Renal cortical epithelial cell (primary cell): ENCODE measurements around the gene HES7. TPM values are rescaled to one million over a fixed set of nuclear protein-coding genes. Genes with fewer than 3 reads are reported as not detected.

Experiments
- DNase-seq: peaks from one replicate; pipeline ENCODE4 v3.0.0-alpha.2; 2011; ENCODE audit warnings: low read depth
- total RNA-seq: library from RNA; depleted of rRNA; stranded (reverse); fragments of >200 nt; gene quantifications from 2 replicates; pipeline ENCODE4 v1.2.3, GENCODE V29; 2014

HES7 gene
- total RNA-seq, 1 donor from 2014 or later = not detected

DNA sequence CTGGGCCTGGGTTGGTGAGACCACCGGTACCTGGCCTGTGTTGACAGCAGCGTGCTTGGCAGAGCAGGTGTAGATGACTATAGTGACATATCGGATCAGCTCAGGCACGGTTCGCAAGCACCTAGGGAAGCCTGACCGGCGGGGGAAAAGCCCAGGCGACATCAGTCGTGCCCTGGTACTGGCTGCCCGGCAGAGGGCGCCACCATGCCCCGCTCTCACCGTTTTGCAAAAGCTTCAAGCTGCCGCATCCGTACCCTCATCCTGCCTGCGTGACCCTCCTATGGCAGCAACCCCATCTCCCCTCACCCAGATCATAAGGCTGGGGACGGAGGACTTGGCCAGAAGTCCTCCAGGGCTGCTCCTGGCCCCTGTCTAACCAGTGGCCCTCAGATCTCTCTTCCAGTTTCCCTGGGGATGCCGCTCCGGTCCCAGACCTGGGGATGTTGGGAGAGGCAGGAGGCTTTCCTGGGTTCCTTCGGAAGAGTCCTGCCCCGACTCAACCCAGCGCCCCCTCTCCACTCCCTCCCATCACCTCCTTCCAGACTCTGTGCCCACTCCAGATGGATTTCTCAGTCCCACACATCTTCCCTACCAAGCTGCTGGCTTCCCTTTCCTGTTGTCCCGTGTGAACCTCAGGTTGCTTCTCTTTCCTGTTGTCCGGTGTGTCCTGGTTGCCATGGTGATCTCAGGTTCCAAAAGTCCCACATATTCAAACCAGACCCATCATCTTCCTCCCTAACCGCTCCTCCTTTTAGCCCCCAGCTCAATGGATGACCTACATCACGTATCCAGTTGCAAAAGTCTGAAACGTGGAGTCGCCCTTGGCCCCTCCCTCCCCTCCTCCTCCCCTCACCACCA is 50.0 kb downstream of the HES7 start:
- DNase-seq = peak; percentile 48

DNA sequence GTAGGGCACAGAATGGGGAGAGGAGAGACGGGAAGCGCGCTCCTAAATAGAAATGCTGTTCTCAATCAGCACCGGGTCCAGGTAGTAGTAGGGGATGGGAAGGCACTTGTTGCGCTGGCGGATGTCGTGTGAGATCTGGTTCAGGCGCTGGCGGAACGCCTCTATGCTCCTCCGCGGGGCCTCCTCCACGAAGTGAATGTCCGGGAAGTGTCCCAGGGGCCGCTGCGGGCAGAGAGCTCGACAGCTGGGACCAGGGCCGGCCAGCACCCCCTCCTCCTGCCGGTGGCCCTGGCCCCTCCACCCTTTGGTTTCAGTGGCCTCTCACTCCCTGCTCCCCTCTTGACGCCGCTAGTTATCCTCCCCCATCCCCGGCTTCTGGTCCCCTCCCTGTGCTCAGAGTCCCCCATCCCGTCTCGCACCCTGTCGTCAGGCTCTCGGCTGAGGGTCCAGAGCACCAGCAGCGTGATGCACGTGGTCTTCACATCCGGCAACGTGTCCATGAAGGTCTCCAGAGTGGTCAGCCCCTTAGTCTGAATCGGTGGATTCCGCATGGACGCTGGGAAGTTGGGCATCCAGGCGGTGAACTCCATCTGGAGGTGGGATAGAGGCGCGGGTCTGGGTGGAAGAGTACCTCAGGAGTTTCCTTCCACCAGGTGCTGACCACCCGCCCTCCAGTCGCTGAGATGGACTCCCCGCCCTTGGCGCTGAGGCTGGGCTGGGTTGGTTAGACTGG is 51.0 kb downstream of the HES7 start:
- no peak for DNase-seq

DNA sequence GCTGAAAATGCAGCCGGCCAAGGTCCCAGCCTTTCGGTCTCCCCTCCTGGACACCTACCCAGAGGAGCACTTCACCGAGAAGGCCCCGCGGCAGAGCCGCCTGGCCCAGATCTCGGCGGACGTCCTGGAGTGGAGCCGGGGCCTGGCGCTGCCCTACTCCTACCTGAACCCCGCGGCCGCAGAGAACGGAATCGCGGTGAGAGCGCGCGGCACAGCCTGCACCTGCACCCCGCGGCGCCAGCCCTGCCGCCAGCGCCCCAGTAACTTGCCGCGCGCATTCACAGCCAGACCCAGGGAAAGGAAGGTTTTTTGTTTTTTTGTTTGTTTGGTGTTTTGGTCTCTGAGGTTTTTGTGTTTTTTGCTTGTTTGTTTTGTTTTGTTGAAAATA is 51.6 kb downstream of the HES7 start:
- DNase-seq = no peak

DNA sequence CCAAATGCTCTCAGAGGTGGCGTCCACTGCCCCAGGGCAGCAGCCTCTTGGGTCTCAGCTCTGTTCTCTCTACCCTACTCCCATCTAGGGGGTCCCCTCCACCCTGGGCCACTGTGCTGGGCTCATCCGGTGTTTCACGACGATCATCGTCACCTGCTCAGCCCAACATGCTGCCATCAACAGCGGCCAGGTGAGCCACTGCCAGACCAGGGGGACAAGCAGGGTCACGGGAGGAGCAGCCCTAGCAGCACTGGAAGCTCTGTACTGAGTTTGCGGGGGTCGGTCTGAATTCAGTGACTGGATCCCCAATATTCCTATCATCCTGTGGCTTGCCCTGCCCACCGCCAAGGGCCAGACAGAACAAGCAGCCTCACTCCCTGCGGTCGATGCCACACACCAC is 52.4 kb downstream of the HES7 start:
- no peak for DNase-seq

Other genes with a start within 250 kb of the HES7 start
- gene CHD3, start 235.3 kb downstream of the HES7 start, total RNA-seq = 57.1 and 192 TPM in 2 replicates
- gene RNF227, start 207.8 kb downstream of the HES7 start, total RNA-seq = 1.0 and 4.7 TPM in 2 replicates
- 0.20 TPM in 1 of 2 replicates, not detected in the other for gene KCNAB3, start 194.2 kb downstream of the HES7 start, total RNA-seq
- gene TRAPPC1, start 192.2 kb downstream of the HES7 start, total RNA-seq = 37.9 and 95.1 TPM in 2 replicates
- gene CNTROB, start 191.9 kb downstream of the HES7 start, total RNA-seq = 18.0 and 25.4 TPM in 2 replicates
- not detected in 2 replicates for gene GUCY2D, start 121.5 kb downstream of the HES7 start, total RNA-seq
- gene ALOX15B, start 85.0 kb downstream of the HES7 start, total RNA-seq = 0.20 and 2.1 TPM in 2 replicates
- gene ALOX12B, start 36.4 kb downstream of the HES7 start, total RNA-seq = not detected in 2 replicates
- 0.17 TPM in 1 of 2 replicates, not detected in the other for gene ALOXE3, start 5.6 kb downstream of the HES7 start, total RNA-seq
- gene PER1, start 28.3 kb upstream of the HES7 start, total RNA-seq = 4.3 and 34.5 TPM in 2 replicates
- 2.6 and 6.2 TPM in 2 replicates for gene VAMP2, start 38.8 kb upstream of the HES7 start, total RNA-seq
- 22.7 and 24.0 TPM in 2 replicates for gene TMEM107, start 52.3 kb upstream of the HES7 start, total RNA-seq
- 11.5 and 12.9 TPM in 2 replicates for gene BORCS6, start 66.1 kb upstream of the HES7 start, total RNA-seq
- gene AURKB, start 86.5 kb upstream of the HES7 start, total RNA-seq = 1.0 and 27.8 TPM in 2 replicates
- gene CTC1, start 124.0 kb upstream of the HES7 start, total RNA-seq = 3.5 and 12.7 TPM in 2 replicates
- 19.3 and 23.7 TPM in 2 replicates for gene PFAS, start 125.2 kb upstream of the HES7 start, total RNA-seq
- 5.4 and 6.6 TPM in 2 replicates for gene RANGRF, start 164.6 kb upstream of the HES7 start, total RNA-seq
- 0.35 and 1.3 TPM in 2 replicates for gene SLC25A35, start 171.3 kb upstream of the HES7 start, total RNA-seq
- gene ARHGEF15, start 186.1 kb upstream of the HES7 start, total RNA-seq = 0.05 TPM in 1 of 2 replicates, not detected in the other
- not detected in 2 replicates for gene ODF4, start 215.7 kb upstream of the HES7 start, total RNA-seq